HPDE6-E6E7 (cell line): Measurements from ENCODE around the gene STK17A.
"Not testable (repeated sequence)": the region's sequence is repeated elsewhere in the genome, so short reads cannot be mapped to it uniquely, and the experiment has no call there.

Experiments
- DNase-seq: peaks from one replicate; pipeline ENCODE4 v3.0.0; 2011; ENCODE audit warnings: missing footprints; ENCODE audit errors: extremely low spot score

The STK17A gene

DNA sequence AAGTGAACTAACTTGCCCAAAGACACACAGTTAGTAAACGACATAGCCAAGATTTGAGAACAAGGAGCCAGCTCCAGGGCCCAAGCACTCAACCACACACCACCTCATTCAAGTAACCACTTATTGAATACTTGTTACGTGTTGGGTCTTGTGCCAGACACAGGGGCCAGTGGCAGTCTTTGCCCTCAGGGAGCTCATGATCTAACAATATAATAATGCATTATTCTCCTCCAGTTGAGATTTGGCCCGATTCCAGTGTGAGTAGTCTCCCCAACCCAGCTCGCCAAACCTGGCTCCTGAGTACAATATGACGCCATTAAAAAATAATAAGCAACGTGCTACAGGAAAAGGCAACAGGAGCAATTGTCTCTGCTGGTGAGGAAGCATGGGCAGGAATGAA, 14.4 kb upstream of the STK17A start:
- DNase-seq, result peak; percentile 90

DNA sequence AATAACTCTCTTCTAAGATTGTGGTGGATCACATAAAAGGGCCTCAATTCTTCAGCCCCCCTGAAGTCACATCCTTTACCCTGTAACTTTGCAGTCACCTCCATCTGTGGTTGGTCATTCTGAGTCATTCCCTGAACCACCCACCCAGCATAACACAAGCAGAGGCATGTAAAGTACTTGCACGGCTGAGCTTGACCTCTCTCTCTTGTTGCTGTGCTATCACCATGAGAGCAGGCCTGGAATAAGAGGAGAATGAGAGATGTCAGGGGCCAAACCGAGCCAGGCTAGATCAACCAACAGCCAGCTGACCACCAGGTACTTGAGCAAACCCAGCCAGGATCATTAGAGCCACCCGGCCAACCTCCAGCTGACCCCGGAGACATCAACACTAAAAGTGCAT, 13.5 kb upstream of the STK17A start:
- peak; percentile 78 for DNase-seq

- DNase-seq, result no peak
Measured at GRCh38 chr7:43570688-43571365, 12.1 kb upstream of the STK17A start.

DNA sequence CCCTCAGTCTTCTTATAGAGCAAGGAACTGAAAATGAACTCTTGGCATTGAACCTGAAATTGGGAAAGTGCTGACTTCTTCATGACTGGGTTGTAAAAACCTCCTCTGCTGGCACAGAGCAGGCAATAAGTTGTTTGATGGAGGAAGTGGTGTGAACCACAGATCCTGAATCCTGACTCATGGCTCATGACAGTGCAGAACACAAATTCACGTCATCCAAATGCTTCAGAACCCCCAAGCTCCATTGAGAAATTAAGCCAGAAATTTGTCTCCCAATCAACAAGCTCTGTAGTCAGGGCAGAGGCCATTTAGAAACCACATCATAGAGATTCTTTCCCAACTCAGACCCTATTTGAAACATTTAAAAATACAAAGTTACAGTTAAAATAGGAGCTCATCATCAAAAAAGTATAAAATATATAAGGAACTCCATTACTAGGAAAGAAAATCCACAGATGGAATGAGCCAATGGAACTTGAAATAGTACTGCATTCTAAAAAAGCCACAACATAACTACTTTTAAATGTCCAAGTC, 10.3 kb upstream of the STK17A start:
- DNase-seq, result peak; percentile 76

DNA sequence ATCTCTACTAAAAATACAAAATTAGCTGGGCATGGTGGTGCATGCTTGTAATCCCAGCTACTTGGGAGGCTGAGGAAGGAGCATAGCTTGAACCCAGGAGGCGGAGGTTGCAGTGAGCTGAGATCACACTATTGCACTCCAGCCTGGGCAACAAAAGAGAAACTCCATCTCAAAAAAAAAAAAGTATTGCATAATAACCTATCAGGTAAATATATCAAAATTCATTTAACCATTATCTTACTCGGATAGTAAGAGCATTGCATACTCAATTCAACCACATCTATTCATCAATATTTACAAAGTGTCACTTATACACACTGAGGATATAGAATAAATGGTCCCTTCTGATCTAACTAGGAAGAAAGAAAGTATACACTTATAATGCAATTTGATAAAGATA, 9.1 kb upstream of the STK17A start:
- DNase-seq, result not testable (repeated sequence)

DNA sequence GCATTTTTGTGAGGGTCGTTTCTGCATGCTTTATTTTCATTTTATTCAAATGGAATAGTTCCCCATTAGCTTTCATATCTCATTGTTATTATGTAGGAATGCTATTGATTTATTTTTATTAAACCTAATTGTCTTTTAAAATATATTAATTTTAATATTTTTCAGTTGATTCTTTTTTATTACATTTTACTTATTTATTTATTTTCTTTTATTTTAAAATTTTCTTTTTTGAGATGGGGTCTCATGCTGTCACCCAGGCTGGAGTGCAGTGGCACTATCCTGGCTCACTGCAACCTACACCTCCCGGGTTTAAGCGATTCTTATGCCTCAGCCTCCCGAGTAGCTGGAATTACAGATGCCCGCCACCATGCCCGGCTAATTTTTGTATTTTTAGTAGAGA, 7.4 kb upstream of the STK17A start:
- no peak for DNase-seq

DNA sequence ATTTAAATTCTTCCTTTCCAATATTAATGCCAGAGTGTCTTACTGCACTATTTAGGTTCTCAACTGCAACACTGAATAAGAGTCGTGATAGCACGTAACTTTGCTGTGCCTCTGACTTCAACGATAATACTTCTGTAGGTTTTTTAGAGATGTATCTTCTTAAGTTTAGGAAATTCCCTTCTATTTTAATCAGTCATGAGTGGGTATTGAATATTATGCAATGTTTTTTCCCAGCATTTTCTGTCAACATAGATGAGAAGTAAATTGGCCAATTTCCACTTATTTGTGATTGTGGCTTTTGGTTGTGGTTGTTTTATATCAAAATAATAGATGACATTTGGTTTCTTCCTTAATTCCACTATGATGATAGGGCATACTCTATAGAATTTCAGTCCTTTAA, 6.7 kb upstream of the STK17A start:
- DNase-seq, result no peak

- DNase-seq, result no peak
Measured at GRCh38 chr7:43577485-43577951, 5.4 kb upstream of the STK17A start.

GRCh38 chr7:43583424-43584194, 701 bp downstream of the STK17A start:
- DNase-seq, result no peak

DNA sequence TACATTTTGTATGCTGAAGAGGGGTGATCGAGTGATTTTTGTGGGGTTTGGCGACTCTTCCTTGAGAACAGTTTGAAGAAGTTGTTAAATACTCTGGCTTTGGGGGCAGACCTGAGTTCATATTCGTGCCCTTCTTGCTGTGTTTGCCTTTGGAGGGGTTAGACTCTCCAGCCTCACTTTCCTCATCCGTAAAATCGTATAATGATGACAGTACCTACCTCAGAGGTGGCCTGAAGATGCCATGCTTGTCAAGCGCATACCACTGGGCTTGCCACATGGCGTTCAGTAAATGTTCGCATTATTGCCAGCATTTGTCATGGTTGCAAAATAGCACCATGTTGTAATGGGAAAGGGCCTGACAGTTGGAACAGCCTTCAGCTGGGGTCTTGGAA, 1.3 kb downstream of the STK17A start:
- no peak for DNase-seq

GRCh38 chr7:43584733-43585132, 1.8 kb downstream of the STK17A start:
- not testable (repeated sequence) for DNase-seq

DNA sequence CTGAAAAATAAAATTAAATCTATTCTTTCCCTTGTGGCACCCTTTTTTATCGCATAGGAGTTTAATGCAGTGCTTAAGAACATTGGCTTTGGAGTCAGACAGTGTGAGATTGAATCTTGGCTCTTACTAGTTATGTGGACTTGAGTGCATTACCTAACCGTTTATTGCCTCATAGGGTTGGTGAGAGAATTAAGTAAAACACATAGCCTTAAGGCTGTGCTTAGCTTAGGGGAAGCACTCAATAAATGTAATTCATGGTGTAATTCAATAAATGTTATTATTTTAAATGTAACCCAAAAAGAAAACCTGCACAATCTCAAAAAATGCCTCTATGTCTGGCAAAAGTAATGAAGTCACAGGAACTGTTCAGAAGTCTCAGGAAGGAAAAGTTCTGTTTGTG, 2.7 kb downstream of the STK17A start:
- DNase-seq, result no peak

GRCh38 chr7:43586251-43586900, 3.5 kb downstream of the STK17A start:
- DNase-seq, result no peak

GRCh38 chr7:43588477-43589132, 5.7 kb downstream of the STK17A start:
- DNase-seq, result no peak

- DNase-seq, result no peak
Measured at GRCh38 chr7:43589133-43589478, 6.2 kb downstream of the STK17A start.

DNA sequence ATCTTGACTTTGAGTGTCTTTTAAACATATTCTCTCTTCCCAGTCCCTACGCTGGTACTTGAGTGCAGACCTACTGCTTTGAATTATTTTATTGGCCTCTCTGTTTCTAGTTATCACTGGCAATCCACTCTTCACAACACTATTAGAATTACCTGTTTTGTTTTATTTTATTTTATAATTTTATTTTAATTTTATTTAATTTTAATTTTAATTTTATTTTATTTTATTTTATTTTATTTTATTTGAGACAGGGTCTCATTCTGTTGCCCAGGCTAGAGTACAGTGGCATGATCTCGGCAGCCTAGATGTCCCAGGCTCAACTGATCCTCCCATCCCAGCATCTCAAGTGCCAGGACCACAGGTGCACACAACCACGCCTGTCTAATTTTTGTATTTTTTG, 6.8 kb downstream of the STK17A start:
- no peak for DNase-seq

DNA sequence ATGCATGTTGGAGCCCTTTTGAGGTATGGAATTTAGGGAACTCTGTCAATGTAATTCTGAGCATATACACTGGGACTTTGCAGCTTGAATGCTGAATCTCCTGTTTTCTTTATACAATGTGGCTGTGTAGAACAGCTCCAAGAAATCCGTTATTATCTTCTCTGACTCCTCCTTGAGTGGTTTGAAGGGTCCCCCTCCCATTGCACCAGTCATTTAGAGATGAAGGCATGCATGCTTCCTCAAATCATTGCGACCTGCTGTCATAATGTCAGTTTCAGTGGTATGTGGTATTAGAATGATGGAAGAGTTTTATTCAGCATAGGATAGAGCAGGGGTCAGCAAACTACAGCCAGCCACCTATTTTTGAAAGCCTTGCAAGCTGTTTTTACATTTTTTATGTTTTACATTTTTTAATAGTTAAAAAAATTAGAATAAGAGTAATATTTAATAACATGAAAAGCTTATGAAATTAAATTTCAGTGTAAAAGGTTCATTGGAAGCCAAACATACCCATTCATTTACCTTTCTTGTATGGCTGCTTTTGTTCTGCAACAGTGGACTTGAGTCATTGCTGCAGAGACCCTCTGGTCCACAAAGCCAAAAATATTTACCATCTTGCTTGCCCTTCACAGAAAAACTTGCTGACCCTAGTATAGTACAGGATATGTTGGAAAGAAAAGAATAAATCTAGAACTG, 8.1 kb downstream of the STK17A start:
- no peak for DNase-seq

DNA sequence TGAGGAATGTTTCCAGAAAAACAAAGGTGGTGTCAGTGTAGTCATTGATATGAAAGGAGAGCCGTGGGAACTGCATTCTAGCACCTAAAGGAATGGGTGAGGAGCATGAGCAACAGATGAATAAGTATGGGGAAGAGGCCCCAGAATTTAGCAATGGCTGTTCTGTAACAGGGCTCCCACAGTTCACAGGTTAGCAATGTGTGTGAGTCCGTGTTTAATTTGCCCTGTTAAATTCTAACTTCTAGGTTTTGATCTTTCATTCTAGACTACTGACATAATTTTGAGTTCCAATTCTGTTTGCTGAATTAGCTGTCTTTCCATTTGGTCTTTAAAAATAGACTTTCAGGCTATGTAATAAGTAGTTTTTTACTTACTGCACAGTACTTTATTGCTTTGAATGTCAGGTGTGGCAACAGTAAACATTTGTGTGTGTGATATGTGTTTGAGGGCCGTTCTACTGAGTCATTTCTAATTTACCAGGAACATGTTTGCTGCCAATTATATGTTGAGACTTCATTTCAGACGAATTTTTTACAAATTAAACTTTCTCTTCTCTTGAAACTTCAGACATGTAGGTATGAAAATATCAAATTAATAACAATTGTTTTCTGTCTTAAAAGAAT, 8.8 kb downstream of the STK17A start:
- peak; percentile 53 for DNase-seq

DNA sequence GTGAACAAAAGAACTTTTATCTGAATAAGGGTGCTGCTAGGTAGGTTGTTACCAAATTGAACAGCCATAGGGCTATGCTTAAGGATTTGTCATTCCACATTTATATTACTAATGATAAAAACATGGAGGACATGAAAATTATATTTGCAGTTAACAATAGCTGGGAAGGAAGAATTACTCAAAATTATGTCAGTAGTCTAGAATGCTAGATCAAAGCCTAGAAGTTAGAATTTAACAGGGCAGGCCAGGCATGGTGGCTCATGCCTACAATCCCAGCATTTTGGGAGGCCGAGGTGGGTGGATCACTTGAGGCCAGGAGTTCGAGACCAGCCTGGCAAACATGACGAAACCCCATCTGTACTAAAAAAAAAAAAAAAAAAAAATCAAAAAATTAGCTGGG, 9.4 kb downstream of the STK17A start:
- DNase-seq, result no peak

- no peak for DNase-seq
Measured at GRCh38 chr7:43593010-43593409, 10.1 kb downstream of the STK17A start.

DNA sequence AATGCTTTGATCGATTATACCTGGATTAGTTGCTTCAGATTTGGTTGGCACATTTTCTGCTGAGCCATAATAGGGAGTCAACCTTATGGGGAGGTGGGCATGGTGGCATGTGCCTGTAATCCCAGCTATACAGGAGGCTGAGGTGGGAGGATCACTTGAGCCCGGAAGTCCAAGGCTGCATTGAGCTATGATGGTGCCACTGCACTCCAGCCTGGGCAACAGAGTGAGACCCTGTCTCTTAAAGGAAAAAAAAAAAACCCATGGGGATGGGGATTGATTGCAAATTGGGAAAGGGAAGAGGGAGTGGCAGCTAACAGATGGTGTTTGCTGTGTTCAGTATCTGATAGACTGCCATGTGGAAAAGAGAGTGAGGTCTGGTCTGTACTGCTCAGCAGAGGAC, 11.1 kb downstream of the STK17A start:
- DNase-seq, result no peak
